Astrocyte (in vitro differentiated cells and primary cell): ENCODE results near the gene MTNR1A. TPM values are rescaled to one million over a fixed set of nuclear protein-coding genes. Genes with fewer than 3 reads are reported as not detected.

Source experiments
- DNase-seq: peaks from one replicate; pipeline ENCODE4 v3.0.0-alpha.2; 2010; ENCODE audit warnings: low read depth
- FAIRE-seq: peaks from 2 replicates; lab custom pipeline; 2011; peaks lifted over from hg19 to GRCh38; lab: Jason Lieb, UNC
- H2AFZ ChIP-seq: 2 replicates; pipeline ENCODE4 v1.6.0; 2012; ENCODE audit warnings: low read depth, low read length, inconsistent platforms
- H3K27ac ChIP-seq: 2 replicates; pipeline ENCODE4 v1.5.1; 2011; ENCODE audit warnings: low read depth, low read length, inconsistent platforms
- H3K27me3 ChIP-seq: 2 replicates; pipeline ENCODE4 v1.6.0; 2011; ENCODE audit warnings: low read length, inconsistent platforms; ENCODE audit not compliant: insufficient read depth
- H3K36me3 ChIP-seq: 2 replicates; pipeline ENCODE4 v1.5.1; 2011; ENCODE audit warnings: low read length, inconsistent platforms; ENCODE audit not compliant: insufficient read depth
- H3K4me1 ChIP-seq: 2 replicates; pipeline ENCODE4 v1.5.1; 2011; ENCODE audit warnings: low read length, inconsistent platforms; ENCODE audit not compliant: insufficient read depth
- H3K4me2 ChIP-seq: 2 replicates; pipeline ENCODE4 v1.6.0; 2012; ENCODE audit warnings: low read length, inconsistent platforms
- H3K4me3 ChIP-seq: 2 replicates; pipeline ENCODE4 v1.5.1; 2011; ENCODE audit warnings: low read depth, mild to moderate bottlenecking, low read length, inconsistent platforms; ENCODE audit not compliant: insufficient read depth
- H3K79me2 ChIP-seq: 2 replicates; pipeline ENCODE4 v1.6.0; 2012; ENCODE audit warnings: mild to moderate bottlenecking, low read length, inconsistent platforms; ENCODE audit not compliant: insufficient read depth
- H3K9ac ChIP-seq: 2 replicates; pipeline ENCODE4 v1.6.0; 2012; ENCODE audit warnings: mild to moderate bottlenecking, low read length, inconsistent platforms
- H3K9me3 ChIP-seq: 2 replicates; pipeline ENCODE4 v1.5.1; 2012; ENCODE audit warnings: low read depth, mild to moderate bottlenecking, low read length, inconsistent platforms; ENCODE audit not compliant: insufficient read depth
- H4K20me1 ChIP-seq: 2 replicates; pipeline ENCODE4 v1.6.0; 2012; ENCODE audit warnings: low read length, inconsistent platforms; ENCODE audit not compliant: insufficient read depth
- H3K27ac Mint-ChIP-seq: one replicate; pipeline ENCODE4 v1.8.0; 2021; ENCODE audit warnings: mild to moderate bottlenecking, mixed read lengths; ENCODE audit not compliant: unreplicated experiment
- H3K27me3 Mint-ChIP-seq: one replicate; pipeline ENCODE4 v1.8.0; 2021; ENCODE audit warnings: low read depth, mixed read lengths; ENCODE audit not compliant: unreplicated experiment
- H3K36me3 Mint-ChIP-seq: one replicate; pipeline ENCODE4 v1.8.0; 2021; ENCODE audit warnings: low read depth, mixed read lengths; ENCODE audit not compliant: unreplicated experiment
- H3K4me1 Mint-ChIP-seq: one replicate; pipeline ENCODE4 v1.8.0; 2021; ENCODE audit warnings: low read depth, mixed read lengths; ENCODE audit not compliant: unreplicated experiment
- H3K4me3 Mint-ChIP-seq: one replicate; pipeline ENCODE4 v1.8.0; 2021; ENCODE audit warnings: mild to moderate bottlenecking, moderate library complexity, mixed read lengths; ENCODE audit not compliant: unreplicated experiment
- H3K9me3 Mint-ChIP-seq: one replicate; pipeline ENCODE4 v1.8.0; 2021; ENCODE audit warnings: mild to moderate bottlenecking, mixed read lengths; ENCODE audit not compliant: unreplicated experiment
- CTCF ChIP-seq: IDR thresholded peaks from 2 replicates; pipeline ENCODE4 v1.5.1; 2011; ENCODE audit warnings: low read depth, mild to moderate bottlenecking, inconsistent platforms, low read length, moderate library complexity; ENCODE audit not compliant: insufficient read depth
- EZH2 ChIP-seq: IDR thresholded peaks from 2 replicates; pipeline ENCODE4 v1.6.1; 2012; ENCODE audit warnings: mild to moderate bottlenecking, low read length, inconsistent platforms; ENCODE audit not compliant: insufficient read depth
- total RNA-seq: library from RNA; stranded (reverse); gene quantifications from 2 replicates; pipeline ENCODE4 v1.2.1, GENCODE V29; 2021

The MTNR1A gene
- total RNA-seq, 1 donor from 2014 or later = 0.34 TPM

GRCh38 chr4:186592966-186593586 lies 37.7 kb upstream of the MTNR1A start:
- Histone ChIP-seq H3K36me3 (peaks cover 69% of the 10 kb centered on the region), H3K9me3 (no peaks in the 10 kb centered on the region), H3K27ac (no peak overlapping the region), H3K79me2 (peaks cover 21% of the 10 kb centered on the region), H3K4me3 (no peak overlapping the region), H3K4me1 (no peaks in the 10 kb centered on the region), H3K4me2 (no peak overlapping the region), H3K27me3 (no peaks in the 10 kb centered on the region), H4K20me1 (peaks cover 73% of the 10 kb centered on the region), H2AFZ (no peak overlapping the region), H3K9ac (no peak overlapping the region)
- Mint-ChIP-seq H3K36me3 (peaks cover 32% of the 10 kb centered on the region), H3K4me3 (no peak overlapping the region), H3K27ac (no peak overlapping the region), H3K27me3 (no peaks in the 10 kb centered on the region), H3K4me1 (no peaks in the 10 kb centered on the region), H3K9me3 (no peaks in the 10 kb centered on the region)
- no peak for DNase-seq
- FAIRE-seq = no peak
- TF ChIP-seq CTCF = no peak
- TF ChIP-seq EZH2 = no peak

- H3K36me3 ChIP-seq = peaks cover 66% of the 10 kb centered on the region
These were observed 37.1 kb upstream of the MTNR1A start for GRCh38 chr4:186592445-186592844.

More at GRCh38 chr4:186592445-186592844, 37.1 kb upstream of the MTNR1A start:
- Histone ChIP-seq H4K20me1 (peaks cover 72% of the 10 kb centered on the region), H3K4me3 (no peak overlapping the region), H3K4me1 (no peaks in the 10 kb centered on the region), H3K27ac (no peak overlapping the region), H3K79me2 (peaks cover 18% of the 10 kb centered on the region), H3K27me3 (no peaks in the 10 kb centered on the region), H3K9me3 (no peaks in the 10 kb centered on the region), H2AFZ (no peak overlapping the region), H3K9ac (no peak overlapping the region), H3K4me2 (no peak overlapping the region)
- FAIRE-seq (no peak), DNase-seq (no peak)
- H3K27me3 Mint-ChIP-seq = no peaks in the 10 kb centered on the region
- no peak overlapping the region for H3K27ac Mint-ChIP-seq
- no peaks in the 10 kb centered on the region for H3K9me3 Mint-ChIP-seq
- H3K36me3 Mint-ChIP-seq = peaks cover 33% of the 10 kb centered on the region
- TF ChIP-seq EZH2 = no peak
- no peak for TF ChIP-seq CTCF
- no peaks in the 10 kb centered on the region for H3K4me1 Mint-ChIP-seq
- no peak overlapping the region for H3K4me3 Mint-ChIP-seq
